HepG2 (cell line): ENCODE results near the gene CTSA. TPM values are rescaled to one million over a fixed set of nuclear protein-coding genes. Genes with fewer than 3 reads are reported as not detected.
A peak's percentile ranks its signal among the peaks of the same experiment; 100 is the strongest.

Experiments
- ATF7 ChIP-seq, 2 experiments: fragments of 450-650 bp in 1 of 2; sonication (generic) in 1 of 2; formaldehyde crosslinking in 1 of 2; IDR thresholded peaks; 2 replicates each; pipeline versions ENCODE4 v1.4.0 to v1.6.1; 2016 to 2020; ENCODE audit warnings: antibody characterized with exemption in 1 of 2, mild to moderate bottlenecking in 1 of 2, missing genetic modification reagents in 1 of 2
- CREB1 ChIP-seq, 2 experiments: fragments of 450-650 bp in 1 of 2; IDR thresholded peaks; 2 replicates each; pipeline ENCODE4 v1.6.1; 2016 to 2017; ENCODE audit warnings: control low read depth in 1 of 2, mild to moderate bottlenecking in 1 of 2, missing compliant biosample characterization in 1 of 2, missing genetic modification characterization in 1 of 2
- DDIT3 ChIP-seq: sonication (generic); formaldehyde crosslinking; IDR thresholded peaks from 2 replicates; pipeline ENCODE4 v1.4.0; 2020; ENCODE audit warnings: mild to moderate bottlenecking, missing genetic modification reagents
- KDM5A ChIP-seq: fragments of 200-600 bp; sonication (generic); IDR thresholded peaks from 2 replicates; pipeline ENCODE4 v1.7.0; 2018; ENCODE audit warnings: antibody characterized with exemption, mild to moderate bottlenecking, low read length, borderline replicate concordance
- MXD1 ChIP-seq: sonication (generic); formaldehyde crosslinking; IDR thresholded peaks from 2 replicates; pipeline ENCODE4 v1.4.0; 2020; ENCODE audit warnings: mild to moderate bottlenecking, missing genetic modification reagents
- PHF8 ChIP-seq: sonication (generic); formaldehyde crosslinking; IDR thresholded peaks from 2 replicates; pipeline ENCODE4 v1.5.0; 2020; ENCODE audit warnings: missing genetic modification reagents
- SNAPC2 ChIP-seq: sonication (generic); formaldehyde crosslinking; IDR thresholded peaks from 2 replicates; pipeline ENCODE4 v1.8.1; 2022; ENCODE audit warnings: mild to moderate bottlenecking, missing genetic modification reagents
- SP5 ChIP-seq: IDR thresholded peaks from 2 replicates; pipeline ENCODE4 v1.6.1; 2016; ENCODE audit warnings: low read depth, borderline replicate concordance
- TEAD2 ChIP-seq: sonication (generic); formaldehyde crosslinking; IDR thresholded peaks from 2 replicates; pipeline ENCODE4 v1.9.0; 2021; ENCODE audit warnings: missing genetic modification reagents
- ZNF274 ChIP-seq: sonication (generic); formaldehyde crosslinking; IDR thresholded peaks from 2 replicates; pipeline ENCODE4 v1.5.1; 2020; ENCODE audit warnings: mild to moderate bottlenecking, missing genetic modification reagents
- ZNF282 ChIP-seq: fragments of 450-650 bp; IDR thresholded peaks from 2 replicates; pipeline ENCODE4 v1.6.1; 2018; ENCODE audit not compliant: partially characterized antibody
- ZNF326 ChIP-seq: sonication (generic); formaldehyde crosslinking; IDR thresholded peaks from 2 replicates; pipeline ENCODE4 v1.4.0; 2020; ENCODE audit warnings: missing genetic modification reagents, borderline replicate concordance
- ZNF557 ChIP-seq: sonication (generic); formaldehyde crosslinking; IDR thresholded peaks from 2 replicates; pipeline ENCODE4 v1.4.0; 2020; ENCODE audit warnings: missing genetic modification reagents
- ZNF576 ChIP-seq: sonication (generic); formaldehyde crosslinking; IDR thresholded peaks from 2 replicates; pipeline ENCODE4 v1.4.0; 2020; ENCODE audit warnings: mild to moderate bottlenecking, missing genetic modification reagents
- ZNF788 ChIP-seq: sonication (generic); formaldehyde crosslinking; IDR thresholded peaks from 2 replicates; pipeline ENCODE4 v1.5.0; 2020; ENCODE audit warnings: mild to moderate bottlenecking, missing genetic modification reagents, borderline replicate concordance
- polyA plus RNA-seq, 8 experiments: library from polyadenylated mRNA; depleted of rRNA in 3 of 8; stranded (reverse) in 7 of 8; unstranded in 1 of 8; fragments of >200 nt; fragmentation: Illumina TruSeq in 4 of 8; extraction: Trizol in 4 of 8; gene quantifications; 2 replicates each; pipeline versions ENCODE4 v1.2.1 to v1.2.3, GENCODE V29; 2011 to 2016; ENCODE audit warnings: low read depth in 4 of 8, missing spikeins in 1 of 8, mixed read lengths in 1 of 8; ENCODE audit not compliant: insufficient read depth in 1 of 8
- total RNA-seq, 5 experiments: library from RNA; depleted of rRNA; stranded (reverse); fragments of >200 nt; fragmentation: Illumina TruSeq; extraction: Trizol; gene quantifications; 2 replicates each; pipeline ENCODE4 v1.2.3, GENCODE V29; 2016; ENCODE audit warnings: low read depth in 1 of 5
- TF ChIP-seq, protein P1 (sequence below): sonication (generic); formaldehyde crosslinking; IDR thresholded peaks from 2 replicates; pipeline ENCODE4 v1.8.1; 2023; ENCODE audit warnings: mild to moderate bottlenecking, missing genetic modification reagents
- TF ChIP-seq, protein P2 (sequence below): sonication (generic); formaldehyde crosslinking; IDR thresholded peaks from 2 replicates; pipeline ENCODE4 v1.9.0; 2021; ENCODE audit warnings: missing genetic modification reagents, borderline replicate concordance
- TF ChIP-seq, protein P3 (sequence below): fragments of 450-650 bp; IDR thresholded peaks from 2 replicates; pipeline ENCODE4 v1.6.1; 2017; ENCODE audit warnings: mild to moderate bottlenecking
- TF ChIP-seq, protein P4 (sequence below): IDR thresholded peaks from 2 replicates; pipeline ENCODE4 v1.6.1; 2016; ENCODE audit warnings: missing compliant biosample characterization, missing genetic modification reagents, borderline replicate concordance

Gene CTSA
- total and polyA plus RNA-seq, 2 of the 13 experiments (the other 11 are each of a cell fraction or from before 2014, with no cell fraction given): 202 to 231 TPM

DNA sequence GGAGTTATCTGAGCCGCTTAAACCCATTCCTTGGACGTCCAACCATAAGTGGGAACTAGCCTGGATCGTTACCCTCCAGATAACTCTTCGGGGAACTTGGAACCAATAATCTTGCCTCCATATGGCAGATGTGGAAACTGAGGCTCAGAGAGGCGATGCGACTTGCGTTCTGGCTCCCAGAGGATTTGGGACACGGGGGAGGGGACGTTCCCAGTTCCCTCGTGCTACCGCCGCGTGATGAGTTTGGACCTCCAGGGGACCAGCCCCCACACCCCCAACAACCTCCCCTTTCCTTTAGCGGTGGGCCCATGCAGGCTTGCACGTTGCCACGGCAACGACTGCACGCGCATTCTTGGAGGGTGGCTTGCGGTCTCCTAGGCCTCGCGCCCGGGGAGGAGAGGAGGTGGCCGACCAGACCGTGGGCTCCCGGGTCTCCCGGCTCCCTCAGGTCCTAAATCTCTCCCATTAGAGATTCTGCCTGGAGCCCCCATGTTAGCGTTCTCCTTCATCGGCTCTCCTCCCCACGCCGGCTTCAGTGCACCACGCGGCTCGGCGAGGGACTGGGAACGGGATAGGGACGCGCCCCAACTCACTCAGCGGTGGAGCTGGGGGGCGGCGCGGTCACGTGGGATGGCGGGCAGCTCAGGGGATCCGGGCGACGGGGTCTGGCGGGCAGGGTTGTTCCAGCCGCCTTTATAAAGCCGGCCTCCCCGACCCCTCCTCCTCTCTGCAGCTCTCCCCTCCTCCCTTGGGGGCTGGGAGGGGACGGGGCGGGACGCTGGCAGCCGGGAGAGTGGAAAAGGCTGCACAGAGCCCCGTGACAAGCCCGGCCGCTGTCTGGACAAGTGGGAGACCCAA, 20.6 kb downstream of the CTSA start, which contains the start of gene PLTP (continued):
- TF ChIP-seq, protein P1, sequence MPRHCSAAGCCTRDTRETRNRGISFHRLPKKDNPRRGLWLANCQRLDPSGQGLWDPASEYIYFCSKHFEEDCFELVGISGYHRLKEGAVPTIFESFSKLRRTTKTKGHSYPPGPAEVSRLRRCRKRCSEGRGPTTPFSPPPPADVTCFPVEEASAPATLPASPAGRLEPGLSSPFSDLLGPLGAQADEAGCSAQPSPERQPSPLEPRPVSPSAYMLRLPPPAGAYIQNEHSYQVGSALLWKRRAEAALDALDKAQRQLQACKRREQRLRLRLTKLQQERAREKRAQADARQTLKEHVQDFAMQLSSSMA (CRISPR knock-in tag): no peak
- TF ChIP-seq, protein P2, sequence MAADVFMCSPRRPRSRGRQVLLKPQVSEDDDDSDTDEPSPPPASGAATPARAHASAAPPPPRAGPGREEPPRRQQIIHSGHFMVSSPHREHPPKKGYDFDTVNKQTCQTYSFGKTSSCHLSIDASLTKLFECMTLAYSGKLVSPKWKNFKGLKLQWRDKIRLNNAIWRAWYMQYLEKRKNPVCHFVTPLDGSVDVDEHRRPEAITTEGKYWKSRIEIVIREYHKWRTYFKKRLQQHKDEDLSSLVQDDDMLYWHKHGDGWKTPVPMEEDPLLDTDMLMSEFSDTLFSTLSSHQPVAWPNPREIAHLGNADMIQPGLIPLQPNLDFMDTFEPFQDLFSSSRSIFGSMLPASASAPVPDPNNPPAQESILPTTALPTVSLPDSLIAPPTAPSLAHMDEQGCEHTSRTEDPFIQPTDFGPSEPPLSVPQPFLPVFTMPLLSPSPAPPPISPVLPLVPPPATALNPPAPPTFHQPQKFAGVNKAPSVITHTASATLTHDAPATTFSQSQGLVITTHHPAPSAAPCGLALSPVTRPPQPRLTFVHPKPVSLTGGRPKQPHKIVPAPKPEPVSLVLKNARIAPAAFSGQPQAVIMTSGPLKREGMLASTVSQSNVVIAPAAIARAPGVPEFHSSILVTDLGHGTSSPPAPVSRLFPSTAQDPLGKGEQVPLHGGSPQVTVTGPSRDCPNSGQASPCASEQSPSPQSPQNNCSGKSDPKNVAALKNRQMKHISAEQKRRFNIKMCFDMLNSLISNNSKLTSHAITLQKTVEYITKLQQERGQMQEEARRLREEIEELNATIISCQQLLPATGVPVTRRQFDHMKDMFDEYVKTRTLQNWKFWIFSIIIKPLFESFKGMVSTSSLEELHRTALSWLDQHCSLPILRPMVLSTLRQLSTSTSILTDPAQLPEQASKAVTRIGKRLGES (CRISPR knock-in tag): no peak
- TF ChIP-seq CREB1 (IDR thresholded peaks at IDR 0.05) (no peak), CREB1 (CRISPR knock-in tag; IDR thresholded peaks at IDR 0.05) (no peak), ZNF282 (no peak), TEAD2 (CRISPR knock-in tag) (no peak), ATF7 (IDR thresholded peaks at IDR 0.05) (no peak), ATF7 (CRISPR knock-in tag; IDR thresholded peaks at IDR 0.05) (no peak), SNAPC2 (CRISPR knock-in tag) (no peak), SP5 (CRISPR knock-in tag) (peak; percentile 35; the same call in 1 of the 2 replicates), ZNF557 (CRISPR knock-in tag) (no peak), ZNF274 (CRISPR knock-in tag) (no peak), KDM5A (no peak), MXD1 (CRISPR knock-in tag) (peak; percentile 68; the same call in 1 of the 2 replicates), DDIT3 (CRISPR knock-in tag) (no peak), ZNF788 (peak; percentile 46; the same call in 1 of the 2 replicates), ZNF576 (CRISPR knock-in tag) (no peak), PHF8 (CRISPR knock-in tag) (peak; percentile 55), ZNF326 (no peak)
- TF ChIP-seq, protein P3, sequence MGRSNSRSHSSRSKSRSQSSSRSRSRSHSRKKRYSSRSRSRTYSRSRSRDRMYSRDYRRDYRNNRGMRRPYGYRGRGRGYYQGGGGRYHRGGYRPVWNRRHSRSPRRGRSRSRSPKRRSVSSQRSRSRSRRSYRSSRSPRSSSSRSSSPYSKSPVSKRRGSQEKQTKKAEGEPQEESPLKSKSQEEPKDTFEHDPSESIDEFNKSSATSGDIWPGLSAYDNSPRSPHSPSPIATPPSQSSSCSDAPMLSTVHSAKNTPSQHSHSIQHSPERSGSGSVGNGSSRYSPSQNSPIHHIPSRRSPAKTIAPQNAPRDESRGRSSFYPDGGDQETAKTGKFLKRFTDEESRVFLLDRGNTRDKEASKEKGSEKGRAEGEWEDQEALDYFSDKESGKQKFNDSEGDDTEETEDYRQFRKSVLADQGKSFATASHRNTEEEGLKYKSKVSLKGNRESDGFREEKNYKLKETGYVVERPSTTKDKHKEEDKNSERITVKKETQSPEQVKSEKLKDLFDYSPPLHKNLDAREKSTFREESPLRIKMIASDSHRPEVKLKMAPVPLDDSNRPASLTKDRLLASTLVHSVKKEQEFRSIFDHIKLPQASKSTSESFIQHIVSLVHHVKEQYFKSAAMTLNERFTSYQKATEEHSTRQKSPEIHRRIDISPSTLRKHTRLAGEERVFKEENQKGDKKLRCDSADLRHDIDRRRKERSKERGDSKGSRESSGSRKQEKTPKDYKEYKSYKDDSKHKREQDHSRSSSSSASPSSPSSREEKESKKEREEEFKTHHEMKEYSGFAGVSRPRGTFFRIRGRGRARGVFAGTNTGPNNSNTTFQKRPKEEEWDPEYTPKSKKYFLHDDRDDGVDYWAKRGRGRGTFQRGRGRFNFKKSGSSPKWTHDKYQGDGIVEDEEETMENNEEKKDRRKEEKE: no peak
- TF ChIP-seq, protein P4, sequence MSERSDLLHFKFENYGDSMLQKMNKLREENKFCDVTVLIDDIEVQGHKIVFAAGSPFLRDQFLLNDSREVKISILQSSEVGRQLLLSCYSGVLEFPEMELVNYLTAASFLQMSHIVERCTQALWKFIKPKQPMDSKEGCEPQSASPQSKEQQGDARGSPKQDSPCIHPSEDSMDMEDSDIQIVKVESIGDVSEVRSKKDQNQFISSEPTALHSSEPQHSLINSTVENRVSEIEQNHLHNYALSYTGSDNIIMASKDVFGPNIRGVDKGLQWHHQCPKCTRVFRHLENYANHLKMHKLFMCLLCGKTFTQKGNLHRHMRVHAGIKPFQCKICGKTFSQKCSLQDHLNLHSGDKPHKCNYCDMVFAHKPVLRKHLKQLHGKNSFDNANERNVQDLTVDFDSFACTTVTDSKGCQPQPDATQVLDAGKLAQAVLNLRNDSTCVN: no peak; the same call in 1 of the 2 replicates
